Adipocyte (in vitro differentiated cells): ENCODE data around the gene SHLD2.
"Not testable (repeated sequence)": the region's sequence is repeated elsewhere in the genome, so short reads cannot be mapped to it uniquely, and the experiment has no call there.

Source experiments
- DNase-seq: peaks from one replicate; pipeline ENCODE4 v3.0.0-alpha.2; 2015; ENCODE audit warnings: low read depth
- H3K27me3 ChIP-seq: replicated peaks from 2 replicates; pipeline ENCODE4 v1.7.0; 2013; ENCODE audit warnings: mild to moderate bottlenecking, low read length, moderate library complexity; ENCODE audit not compliant: control insufficient read depth, insufficient read depth
- H3K36me3 ChIP-seq: 2 replicates; pipeline ENCODE4 v1.7.0; 2013; ENCODE audit warnings: low read length, mild to moderate bottlenecking, moderate library complexity; ENCODE audit not compliant: control insufficient read depth, insufficient read depth, severe bottlenecking
- H3K4me1 ChIP-seq: 2 replicates; pipeline ENCODE4 v1.7.0; 2013; ENCODE audit warnings: mild to moderate bottlenecking, low read length, moderate library complexity; ENCODE audit not compliant: control insufficient read depth, insufficient read depth
- H3K4me3 ChIP-seq: 2 replicates; pipeline ENCODE4 v1.7.0; 2013; ENCODE audit warnings: mild to moderate bottlenecking, low read length, moderate library complexity
- H3K9ac ChIP-seq: 2 replicates; pipeline ENCODE4 v1.7.0; 2013; ENCODE audit warnings: mild to moderate bottlenecking, low read length, moderate library complexity
- H3K9me3 ChIP-seq: 2 replicates; pipeline ENCODE4 v1.7.0; 2013; ENCODE audit warnings: mild to moderate bottlenecking, low read length, moderate library complexity; ENCODE audit not compliant: control insufficient read depth

Gene SHLD2

GRCh38 chr10:87186016-87186415 lies 91.0 kb downstream of the SHLD2 start:
- not testable (repeated sequence) for H3K9me3 ChIP-seq, H3K4me1 ChIP-seq, H3K4me3 ChIP-seq, DNase-seq, H3K27me3 ChIP-seq, H3K9ac ChIP-seq
- peaks cover 30% of the 10 kb centered on the region for H3K36me3 ChIP-seq

- H3K9ac ChIP-seq, H3K4me1 ChIP-seq, H3K9me3 ChIP-seq, H3K4me3 ChIP-seq, H3K27me3 ChIP-seq, DNase-seq: not testable (repeated sequence)
- peaks cover 35% of the 10 kb centered on the region for H3K36me3 ChIP-seq
These were observed 92.6 kb downstream of the SHLD2 start for GRCh38 chr10:87187573-87187972.

- H3K36me3 ChIP-seq, result peaks cover 21% of the 10 kb centered on the region
- H3K27me3 ChIP-seq, H3K4me3 ChIP-seq, H3K4me1 ChIP-seq, DNase-seq, H3K9ac ChIP-seq, H3K9me3 ChIP-seq: not testable (repeated sequence)
These were observed 96.8 kb downstream of the SHLD2 start for GRCh38 chr10:87191841-87192240.

- not testable (repeated sequence) for H3K36me3 ChIP-seq, H3K9me3 ChIP-seq, DNase-seq, H3K9ac ChIP-seq, H3K27me3 ChIP-seq, H3K4me1 ChIP-seq
- peak overlapping the region; percentile 69 for H3K4me3 ChIP-seq
These were observed 105.9 kb downstream of the SHLD2 start for GRCh38 chr10:87200924-87201323.

DNA sequence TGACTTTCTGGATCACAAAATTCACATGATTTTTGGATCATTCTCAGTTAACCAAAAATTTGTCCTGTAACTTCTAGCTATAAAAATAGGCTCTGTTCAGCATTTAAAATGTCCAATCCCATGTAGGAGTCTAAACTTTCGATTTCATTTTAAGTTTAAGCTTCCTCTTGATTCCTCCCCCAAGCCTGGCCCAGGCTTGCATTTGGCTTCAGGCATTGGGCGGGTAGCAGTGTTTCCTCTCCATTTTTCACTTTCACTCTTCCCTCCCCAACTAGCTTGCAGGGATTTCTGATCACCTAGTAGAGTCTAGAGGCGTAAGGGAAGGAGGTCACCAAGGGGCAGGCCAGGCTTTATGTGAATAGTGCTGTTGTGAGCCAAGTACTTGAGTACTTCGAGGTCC lies 109.8 kb downstream of the SHLD2 start:
- H3K36me3 ChIP-seq, H3K27me3 ChIP-seq, H3K4me3 ChIP-seq, DNase-seq, H3K4me1 ChIP-seq, H3K9ac ChIP-seq, H3K9me3 ChIP-seq: not testable (repeated sequence)

GRCh38 chr10:87206922-87207321 lies 111.9 kb downstream of the SHLD2 start:
- H3K9me3 ChIP-seq, H3K4me1 ChIP-seq, H3K36me3 ChIP-seq, H3K27me3 ChIP-seq, H3K9ac ChIP-seq, H3K4me3 ChIP-seq, DNase-seq: not testable (repeated sequence)

GRCh38 chr10:87210309-87210708 lies 115.3 kb downstream of the SHLD2 start:
- not testable (repeated sequence) for H3K4me3 ChIP-seq, DNase-seq, H3K9me3 ChIP-seq

GRCh38 chr10:87211848-87212247 lies 116.8 kb downstream of the SHLD2 start:
- DNase-seq, result peak; percentile 14
- not testable (repeated sequence) for H3K9ac ChIP-seq, H3K4me1 ChIP-seq, H3K9me3 ChIP-seq, H3K4me3 ChIP-seq, H3K27me3 ChIP-seq, H3K36me3 ChIP-seq

More at GRCh38 chr10:87210309-87210708, 115.3 kb downstream of the SHLD2 start:
- not testable (repeated sequence) for H3K27me3 ChIP-seq, H3K36me3 ChIP-seq, H3K4me1 ChIP-seq, H3K9ac ChIP-seq

DNA sequence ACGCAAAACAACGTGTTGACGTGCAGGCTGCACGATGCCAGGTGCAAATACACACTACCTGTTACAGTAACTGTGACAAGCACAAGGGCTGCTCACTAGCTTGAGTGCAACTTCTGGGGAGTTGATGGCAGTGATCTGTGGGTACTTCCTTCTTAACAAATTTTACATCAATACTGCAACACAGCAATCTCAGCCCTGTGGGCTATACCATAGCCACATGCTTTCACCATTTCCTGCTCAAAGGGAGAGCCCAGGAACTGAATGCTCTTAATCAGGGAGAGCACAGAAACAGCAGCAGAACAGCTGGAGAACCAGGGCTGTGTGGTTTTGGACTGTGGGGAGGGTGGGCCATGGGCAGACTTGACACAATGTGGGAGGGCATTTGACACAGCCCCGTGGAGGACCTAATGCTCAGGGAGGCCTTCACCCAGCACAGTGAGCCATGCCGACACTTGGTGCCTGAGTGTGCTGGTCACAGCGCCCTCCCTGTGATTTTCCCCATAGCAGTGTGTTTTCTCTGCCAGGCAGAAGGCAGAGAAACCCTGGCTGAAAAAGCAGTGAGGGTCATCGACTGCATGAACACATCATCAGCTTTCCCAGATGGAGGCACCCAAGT lies 118.3 kb downstream of the SHLD2 start:
- not testable (repeated sequence) for H3K27me3 ChIP-seq, H3K4me1 ChIP-seq, H3K9ac ChIP-seq, H3K36me3 ChIP-seq, H3K4me3 ChIP-seq, DNase-seq, H3K9me3 ChIP-seq

- not testable (repeated sequence) for DNase-seq, H3K9me3 ChIP-seq, H3K9ac ChIP-seq, H3K36me3 ChIP-seq, H3K27me3 ChIP-seq, H3K4me1 ChIP-seq, H3K4me3 ChIP-seq
These were observed 118.8 kb downstream of the SHLD2 start for GRCh38 chr10:87213806-87214205.

DNA sequence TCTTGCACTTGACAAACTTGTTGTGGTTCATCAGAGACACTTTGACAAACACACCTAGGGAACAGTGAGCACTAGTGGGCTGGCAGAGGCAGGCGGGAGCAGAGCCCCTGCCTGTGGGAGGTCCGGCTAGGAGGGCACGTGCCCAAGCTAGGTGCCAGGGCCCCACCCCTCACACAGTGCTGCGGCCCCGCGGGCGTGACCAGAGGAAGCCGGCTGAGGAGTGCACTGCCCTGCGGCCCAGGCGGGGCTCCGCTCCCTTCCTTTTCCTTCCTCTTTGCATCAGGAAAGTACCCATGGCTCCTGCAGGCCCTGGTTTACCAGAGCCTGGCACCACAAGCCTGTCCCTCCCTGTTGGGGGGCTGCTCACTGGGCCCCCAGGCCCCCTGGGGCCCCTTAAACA lies 121.1 kb downstream of the SHLD2 start:
- H3K9me3 ChIP-seq, H3K9ac ChIP-seq, H3K36me3 ChIP-seq, H3K27me3 ChIP-seq, H3K4me3 ChIP-seq, H3K4me1 ChIP-seq, DNase-seq: not testable (repeated sequence)

DNA sequence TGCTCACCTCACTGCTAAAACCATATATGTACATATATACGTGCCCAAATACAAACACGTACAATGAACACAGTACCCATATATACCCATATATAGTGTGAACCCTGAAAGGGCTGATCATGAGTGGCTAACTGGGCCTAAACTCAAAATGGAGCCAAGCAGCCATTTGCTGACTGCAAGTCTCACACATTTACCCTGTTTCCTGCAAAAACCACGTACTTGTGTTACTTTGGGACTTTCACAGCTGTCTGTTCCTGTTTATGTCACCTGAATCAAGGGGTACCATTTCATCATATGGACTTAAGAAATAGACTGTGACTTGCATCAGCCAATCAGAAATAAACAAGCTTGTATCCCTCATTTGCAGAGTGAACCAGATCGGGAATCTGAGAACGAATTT lies 124.4 kb downstream of the SHLD2 start:
- H3K9ac ChIP-seq, H3K27me3 ChIP-seq, H3K4me3 ChIP-seq, H3K9me3 ChIP-seq, H3K4me1 ChIP-seq, H3K36me3 ChIP-seq, DNase-seq: not testable (repeated sequence)
